K562 (cell line): ENCODE measurements around the gene LTA.
A peak's percentile ranks its signal among the peaks of the same experiment; 100 is the strongest.

Experiments
- ELF1 ChIP-seq: fragments of 200-800 bp; sonication (Bioruptor generic); IDR thresholded peaks from 2 replicates; pipeline ENCODE4 v1.6.1; 2016; ENCODE audit warnings: missing genetic modification characterization, missing compliant biosample characterization
- EZH2 ChIP-seq: IDR thresholded peaks from 2 replicates; pipeline ENCODE4 v1.6.1; 2012; ENCODE audit warnings: low read depth, mild to moderate bottlenecking, inconsistent platforms, low read length, borderline replicate concordance
- POLR2A ChIP-seq: fragments of 450-650 bp; conservative IDR thresholded peaks from 2 replicates; pipeline ENCODE4 v1.6.1; 2016
- SREBF2 ChIP-seq: sonication (generic); formaldehyde crosslinking; IDR thresholded peaks from 2 replicates; pipeline ENCODE4 v1.4.0; 2020; ENCODE audit warnings: mild to moderate bottlenecking, missing genetic modification reagents
- SUPT5H ChIP-seq: fragments of 450-650 bp; IDR thresholded peaks from 2 replicates; pipeline ENCODE4 v1.6.1; 2016
- ZNF699 ChIP-seq: fragments of 250-450 bp; sonication (Bioruptor Pico); IDR thresholded peaks from 2 replicates; pipeline ENCODE4 v1.8.0; 2021; ENCODE audit warnings: mild to moderate bottlenecking, moderate library complexity; ENCODE audit not compliant: insufficient replicate concordance
- TF ChIP-seq, protein P1 (sequence below), 3 experiments: IDR thresholded peaks in 2 of 3; conservative IDR thresholded peaks in 1 of 3; 2 replicates each; pipeline ENCODE4 v1.5.1; 2011 to 2012; ENCODE audit warnings: low read length in 3 of 3, mild to moderate bottlenecking in 3 of 3, control low read depth in 2 of 3, improper control_type of control experiment in 1 of 3, inconsistent platforms in 1 of 3, low read depth in 1 of 3, mixed read lengths in 1 of 3, moderate library complexity in 1 of 3; ENCODE audit not compliant: insufficient read depth in 2 of 3
- TF ChIP-seq, protein P2 (sequence below): sonication (generic); formaldehyde crosslinking; IDR thresholded peaks from 2 replicates; pipeline ENCODE4 v1.9.0; 2022; ENCODE audit warnings: mild to moderate bottlenecking, missing genetic modification reagents

DNA sequence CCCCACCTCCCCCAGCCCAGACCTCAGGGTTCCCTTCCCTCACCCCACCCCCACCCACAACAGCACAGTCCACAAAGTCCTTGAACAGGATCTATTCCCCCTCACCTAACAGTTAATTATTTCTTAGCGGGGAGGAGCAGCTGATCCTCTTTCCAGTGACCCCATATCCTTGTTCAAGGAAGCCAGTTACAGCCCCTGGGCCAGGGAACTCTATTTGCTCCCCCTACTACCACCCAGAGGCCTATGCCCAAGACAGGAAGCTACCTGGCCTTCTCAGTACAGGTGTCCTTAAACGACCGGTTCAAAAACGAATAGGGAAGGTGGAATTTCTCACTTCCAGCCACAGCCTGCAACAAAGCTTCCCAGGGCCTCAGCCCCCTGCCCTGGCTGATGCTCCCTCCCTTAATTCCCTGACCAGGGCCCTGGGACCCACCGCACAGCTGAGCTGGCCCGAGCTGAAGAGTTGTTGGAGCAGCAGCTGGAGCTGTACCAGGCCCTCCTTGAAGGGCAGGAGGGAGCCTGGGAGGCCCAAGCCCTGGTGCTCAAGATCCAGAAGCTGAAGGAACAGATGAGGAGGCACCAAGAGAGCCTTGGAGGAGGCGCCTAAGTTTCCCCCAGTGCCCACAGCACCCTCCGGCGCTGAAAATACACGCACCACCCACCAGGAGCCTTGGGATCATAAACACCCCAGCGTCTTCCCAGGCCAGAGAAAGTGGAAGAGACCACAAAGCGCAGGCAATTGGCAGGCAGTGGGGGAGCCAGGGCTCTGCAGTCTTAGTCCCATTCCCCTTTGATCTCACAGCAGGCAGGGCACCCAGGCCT is 42.5 kb upstream of the LTA start:
- peak; percentile 90 for TF ChIP-seq SUPT5H
- TF ChIP-seq, protein P1, sequence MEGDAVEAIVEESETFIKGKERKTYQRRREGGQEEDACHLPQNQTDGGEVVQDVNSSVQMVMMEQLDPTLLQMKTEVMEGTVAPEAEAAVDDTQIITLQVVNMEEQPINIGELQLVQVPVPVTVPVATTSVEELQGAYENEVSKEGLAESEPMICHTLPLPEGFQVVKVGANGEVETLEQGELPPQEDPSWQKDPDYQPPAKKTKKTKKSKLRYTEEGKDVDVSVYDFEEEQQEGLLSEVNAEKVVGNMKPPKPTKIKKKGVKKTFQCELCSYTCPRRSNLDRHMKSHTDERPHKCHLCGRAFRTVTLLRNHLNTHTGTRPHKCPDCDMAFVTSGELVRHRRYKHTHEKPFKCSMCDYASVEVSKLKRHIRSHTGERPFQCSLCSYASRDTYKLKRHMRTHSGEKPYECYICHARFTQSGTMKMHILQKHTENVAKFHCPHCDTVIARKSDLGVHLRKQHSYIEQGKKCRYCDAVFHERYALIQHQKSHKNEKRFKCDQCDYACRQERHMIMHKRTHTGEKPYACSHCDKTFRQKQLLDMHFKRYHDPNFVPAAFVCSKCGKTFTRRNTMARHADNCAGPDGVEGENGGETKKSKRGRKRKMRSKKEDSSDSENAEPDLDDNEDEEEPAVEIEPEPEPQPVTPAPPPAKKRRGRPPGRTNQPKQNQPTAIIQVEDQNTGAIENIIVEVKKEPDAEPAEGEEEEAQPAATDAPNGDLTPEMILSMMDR (IDR thresholded peaks at IDR 0.05 in 2 of 3, conservative IDR thresholded peaks at IDR 0.05 in 1 of 3; ENCODE audit: insufficient read depth in 2 of 3, low read depth in 1 of 3, low read length in 3 of 3) = no peak
- TF ChIP-seq, protein P2, sequence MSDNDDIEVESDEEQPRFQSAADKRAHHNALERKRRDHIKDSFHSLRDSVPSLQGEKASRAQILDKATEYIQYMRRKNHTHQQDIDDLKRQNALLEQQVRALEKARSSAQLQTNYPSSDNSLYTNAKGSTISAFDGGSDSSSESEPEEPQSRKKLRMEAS = no peak
- no peak for TF ChIP-seq SREBF2 (CRISPR knock-in tag)
- peak; percentile 89 for TF ChIP-seq POLR2A
- TF ChIP-seq EZH2 = no peak
- TF ChIP-seq ZNF699 (CRISPR knock-in tag) = no peak
- TF ChIP-seq ELF1 (tag) = no peak
